ENCODE results near the gene CACFD1. TPM values are rescaled to one million over a fixed set of nuclear protein-coding genes. Genes with fewer than 3 reads are reported as not detected.

Gene CACFD1
- total and polyA plus RNA-seq, 2 donors (not counting 3 experiments of a cell fraction or from before 2014, with no cell fraction given), result 9.7 to 11.5 TPM

- dilution Hi-C loops (cut with MboI; ENCODE audit: extremely low pct_ligation_motif_present, low sequenced_read_pairs) (no loop called here), intact Hi-C loops (cut with micrococcal nuclease) (no loop called here)
- no peaks in the 10 kb centered on the region for H4K20me1 ChIP-seq (replicated peaks; ENCODE audit: control insufficient read depth, extremely low read depth, insufficient read depth, low read length)
- H3K4me1 ChIP-seq (ENCODE audit: control insufficient read depth, extremely low read depth, insufficient read depth, low read length), result peaks cover 9% of the 10 kb centered on the region
- no peak overlapping the region for H2AFZ ChIP-seq (ENCODE audit: low read depth, low read length)
- no peak for FAIRE-seq
- H3K9me1 ChIP-seq (replicated peaks; ENCODE audit: control insufficient read depth, extremely low read depth, insufficient read depth, low read length), result no peaks in the 10 kb centered on the region
- H3K9ac ChIP-seq (replicated peaks; ENCODE audit: extremely low read depth, insufficient read depth, low read length), result no peak overlapping the region
- no peak overlapping the region for H3K4me3 ChIP-seq (replicated peaks in 1 of 3; ENCODE audit: insufficient read depth in 1 of 3, low read depth in 1 of 3, low read length in 3 of 3)
- H3K27me3 ChIP-seq (ENCODE audit: control insufficient read depth in 2 of 2, insufficient read depth in 2 of 2, low read length in 2 of 2), result no peaks in the 10 kb centered on the region
- no peaks in the 10 kb centered on the region for H3K79me2 ChIP-seq (ENCODE audit: control insufficient read depth, insufficient read depth, low read length)
- CTCF ChIA-PET, result interaction anchor here (1.6 kb wide), 1 partner anchor 11 kb away, joined by 3 read pairs; no protein-coding TSS in a partner anchor
- TF ChIP-seq POLR2AphosphoS5 (IDR thresholded peaks at IDR 0.05; ENCODE audit: insufficient read depth, low read depth, low read length), result no peak
- no peak for TF ChIP-seq JUN (IDR thresholded peaks at IDR 0.05; ENCODE audit: borderline replicate concordance, insufficient read depth, insufficient read length, low read depth)
- no peak for TF ChIP-seq MAX (IDR thresholded peaks at IDR 0.05; ENCODE audit: insufficient read depth, insufficient read length)
- TF ChIP-seq FOS (IDR thresholded peaks at IDR 0.05; ENCODE audit: borderline replicate concordance, insufficient read depth, low read length), result no peak
- TF ChIP-seq GATA2 (IDR thresholded peaks at IDR 0.05; ENCODE audit: insufficient read depth, insufficient read length, low read depth, low read length), result no peak
- no peak for TF ChIP-seq CTCF (IDR thresholded peaks at IDR 0.05; ENCODE audit: extremely low read depth in 1 of 2, insufficient read depth in 1 of 2, low read depth in 1 of 2, low read length in 2 of 2)
- TF ChIP-seq MYC (IDR thresholded peaks at IDR 0.05; ENCODE audit: low read depth, low read length), result no peak
- no peak for TF ChIP-seq EZH2 (IDR thresholded peaks at IDR 0.05; ENCODE audit: borderline replicate concordance, low read depth, low read length, severe bottlenecking)
- TF ChIP-seq POLR2A (IDR thresholded peaks at IDR 0.05; ENCODE audit: low read depth, low read length), result no peak
- H3K9me3 ChIP-seq (replicated peaks; ENCODE audit: control insufficient read depth, insufficient read depth, low read length), result no peaks in the 10 kb centered on the region
- no peaks in the 10 kb centered on the region for H3K36me3 ChIP-seq (ENCODE audit: control insufficient read depth in 2 of 2, extremely low read depth in 1 of 2, insufficient read depth in 2 of 2, low read length in 2 of 2)
- no peak for DNase-seq (ENCODE audit: low read depth, low spot score)
- BruUV-seq (replicated peaks), result no TSS peak
- H3K27ac ChIP-seq (ENCODE audit: insufficient read depth, low read depth, low read length), result no peak overlapping the region
- POLR2A ChIA-PET, result no interaction called here
- H3K4me2 ChIP-seq (ENCODE audit: insufficient read depth, low read length), result no peak overlapping the region
Observed at GRCh38 chr9:133455936-133456335, 3.8 kb upstream of the CACFD1 start.

All from endothelial cell of umbilical vein (primary cell).